ENCODE measurements around the gene ZNF892. TPM values are rescaled to one million over a fixed set of nuclear protein-coding genes. Genes with fewer than 3 reads are reported as not detected.

Gene ZNF892
- 3.4 and 7.1 TPM in 2 replicates for total RNA-seq

DNA sequence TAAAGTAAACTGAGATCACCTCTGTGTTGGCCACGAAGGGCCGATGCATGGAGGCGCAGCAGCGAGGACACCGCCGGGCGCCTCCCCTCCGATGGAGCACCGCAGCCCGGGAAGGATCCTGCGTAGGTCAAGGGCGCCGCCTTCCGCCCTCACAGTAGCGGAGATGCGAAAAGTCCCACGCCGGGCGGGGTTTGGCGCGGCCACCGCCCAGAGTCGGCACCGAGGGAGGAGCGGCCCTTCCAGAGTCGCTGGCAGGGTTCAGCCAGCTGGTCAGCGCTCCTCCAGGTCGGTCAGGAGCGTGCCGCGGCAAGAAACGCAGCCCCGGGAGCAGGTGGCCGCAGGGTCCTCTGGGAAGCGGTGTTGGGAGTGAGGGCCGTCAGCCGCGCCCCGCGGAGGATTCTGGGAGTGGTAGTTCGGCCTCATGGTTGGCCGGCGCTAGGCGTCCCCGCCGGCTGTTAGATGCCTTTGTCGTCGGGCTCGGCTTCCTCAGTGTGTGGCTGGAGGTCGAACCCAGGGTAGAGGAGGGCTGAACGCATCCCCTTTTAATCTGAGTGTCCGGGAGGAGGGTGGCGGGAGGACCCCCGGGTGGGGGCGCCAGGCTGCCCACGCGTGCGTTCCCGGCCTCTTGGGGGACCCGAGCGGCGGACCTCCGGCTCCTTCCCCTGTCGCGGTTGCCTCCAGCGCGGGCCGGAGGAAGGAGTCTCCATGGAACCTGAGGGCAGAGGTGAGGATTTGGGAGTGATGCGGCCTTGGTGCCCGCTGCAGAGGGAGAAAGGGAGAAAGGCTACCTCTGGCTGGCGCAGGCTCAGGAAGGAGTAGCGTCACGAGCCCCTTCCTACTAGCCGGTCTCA lies at the start of gene ZNF892:
Gene ZNF892, plus strand, starts transcription at position 411 of the 851 bp plus-strand sequence. Its CDS starts 295 bp downstream, at position 706.
- H3K4me3 ChIP-seq (ENCODE audit: low read depth, low read length) = peak within 1 kb of the TSS; percentile 69
- peak; percentile 36 for DNase-seq (ENCODE audit: low read depth)
- TF ChIP-seq, protein P1, sequence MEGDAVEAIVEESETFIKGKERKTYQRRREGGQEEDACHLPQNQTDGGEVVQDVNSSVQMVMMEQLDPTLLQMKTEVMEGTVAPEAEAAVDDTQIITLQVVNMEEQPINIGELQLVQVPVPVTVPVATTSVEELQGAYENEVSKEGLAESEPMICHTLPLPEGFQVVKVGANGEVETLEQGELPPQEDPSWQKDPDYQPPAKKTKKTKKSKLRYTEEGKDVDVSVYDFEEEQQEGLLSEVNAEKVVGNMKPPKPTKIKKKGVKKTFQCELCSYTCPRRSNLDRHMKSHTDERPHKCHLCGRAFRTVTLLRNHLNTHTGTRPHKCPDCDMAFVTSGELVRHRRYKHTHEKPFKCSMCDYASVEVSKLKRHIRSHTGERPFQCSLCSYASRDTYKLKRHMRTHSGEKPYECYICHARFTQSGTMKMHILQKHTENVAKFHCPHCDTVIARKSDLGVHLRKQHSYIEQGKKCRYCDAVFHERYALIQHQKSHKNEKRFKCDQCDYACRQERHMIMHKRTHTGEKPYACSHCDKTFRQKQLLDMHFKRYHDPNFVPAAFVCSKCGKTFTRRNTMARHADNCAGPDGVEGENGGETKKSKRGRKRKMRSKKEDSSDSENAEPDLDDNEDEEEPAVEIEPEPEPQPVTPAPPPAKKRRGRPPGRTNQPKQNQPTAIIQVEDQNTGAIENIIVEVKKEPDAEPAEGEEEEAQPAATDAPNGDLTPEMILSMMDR (conservative IDR thresholded peaks at IDR 0.05; ENCODE audit: low read depth, low read length) = peak; percentile 43

DNA sequence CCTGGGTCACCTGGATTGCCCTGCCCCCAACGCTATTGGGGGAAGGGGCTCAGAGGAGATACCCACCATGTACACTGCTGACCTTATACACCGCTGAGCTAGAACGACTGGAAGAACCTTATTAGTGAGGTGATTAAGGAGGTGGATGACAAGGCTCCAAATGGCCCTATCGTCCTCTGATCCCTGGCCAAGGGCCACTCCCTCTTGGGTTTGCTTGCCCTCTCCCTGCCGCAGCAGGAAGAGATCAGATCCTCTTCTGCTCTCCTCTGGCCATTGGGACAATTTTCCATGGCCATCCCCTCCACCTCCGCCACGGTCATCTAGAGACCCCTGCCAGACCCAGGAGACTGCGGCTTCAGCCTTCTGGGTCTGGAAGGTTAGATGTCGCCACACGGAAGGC lies 48.9 kb upstream of the ZNF892 start:
- DNase-seq (ENCODE audit: low read depth) = no peak
- TF ChIP-seq, protein P1 (conservative IDR thresholded peaks at IDR 0.05; ENCODE audit: low read depth, low read length) = no peak
- H3K4me3 ChIP-seq (ENCODE audit: low read depth, low read length) = peak overlapping the region; percentile 68

DNA sequence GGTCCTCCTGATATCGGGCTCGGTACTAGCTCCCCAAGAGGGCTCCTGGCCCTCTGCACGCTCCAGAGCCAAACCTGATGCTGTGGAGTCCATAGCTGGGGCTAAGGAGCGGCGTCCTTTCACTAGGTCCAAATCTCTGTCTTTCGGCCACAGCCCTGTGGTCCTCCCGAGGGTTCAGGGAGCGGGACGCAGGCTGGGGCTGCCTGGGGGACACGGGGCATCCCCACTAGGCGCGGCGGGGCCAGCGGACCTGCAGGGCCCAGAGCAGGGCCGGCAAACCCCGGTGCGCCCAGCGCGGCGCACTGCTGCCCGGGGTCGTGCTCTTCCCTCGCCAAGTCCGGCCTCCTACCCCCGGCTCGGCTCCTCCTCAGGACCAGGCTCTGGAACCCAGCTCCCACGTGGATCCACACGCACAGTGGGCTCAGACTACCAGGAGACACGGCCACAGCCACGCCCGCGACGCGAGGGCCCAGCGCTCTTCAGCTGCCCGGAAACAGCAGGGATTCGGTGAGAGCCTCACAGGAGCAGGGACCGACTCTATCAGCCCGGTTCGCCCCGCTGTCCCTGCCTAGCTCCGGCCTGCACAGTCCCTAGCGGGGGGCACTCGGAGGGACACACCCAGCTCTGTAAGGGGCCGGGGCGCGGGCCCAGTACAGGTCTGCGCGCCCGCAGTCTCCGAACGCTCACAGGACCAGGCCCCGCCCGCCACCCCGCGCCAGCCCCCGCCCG lies 48.3 kb upstream of the ZNF892 start:
- peak overlapping the region; percentile 68 for H3K4me3 ChIP-seq (ENCODE audit: low read depth, low read length)
- TF ChIP-seq, protein P1 (conservative IDR thresholded peaks at IDR 0.05; ENCODE audit: low read depth, low read length) = no peak
- no peak for DNase-seq (ENCODE audit: low read depth)

DNA sequence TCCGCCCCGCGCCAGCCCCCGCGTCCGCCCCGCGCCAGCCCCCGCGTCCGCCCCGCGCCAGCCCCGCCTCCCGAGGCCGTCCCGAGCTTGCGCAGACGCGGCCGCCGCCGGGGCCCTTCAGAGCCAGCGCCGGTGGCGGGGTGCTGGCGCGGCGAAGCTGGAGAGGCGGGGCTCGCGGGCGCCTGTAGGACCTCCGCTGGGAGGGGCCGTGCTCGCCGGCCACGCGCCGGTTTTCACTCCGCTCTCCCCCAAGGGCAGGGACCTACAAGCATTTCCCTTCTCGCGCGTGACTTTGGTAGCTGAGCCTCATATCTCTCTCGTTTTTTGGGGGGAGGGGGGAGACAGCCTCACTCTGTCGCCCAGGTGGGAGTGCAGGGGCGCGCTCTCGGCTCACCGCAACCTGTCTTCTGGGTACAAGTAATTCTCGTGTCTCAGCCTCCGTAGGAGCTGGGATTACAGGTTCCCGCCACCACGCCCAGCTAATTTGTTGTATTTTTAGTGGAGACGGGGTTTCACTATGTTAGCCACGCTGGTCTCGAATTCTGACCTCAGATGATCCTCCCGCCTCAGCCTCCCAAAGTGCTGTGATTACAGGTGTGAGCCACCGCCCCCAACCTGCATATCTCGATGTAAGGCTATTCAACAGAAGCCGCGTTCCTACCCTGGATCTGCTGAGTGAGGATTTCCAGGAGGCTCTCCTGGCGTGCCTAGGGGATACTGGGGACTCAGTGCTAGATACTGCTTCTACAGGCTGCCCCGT lies 47.5 kb upstream of the ZNF892 start, which contains the start of gene ZNF514:
Gene ZNF514, minus strand, starts transcription at position 159 of the 760 bp plus-strand sequence. CDS start 6,595 bp downstream, outside the sequence.
- TF ChIP-seq, protein P1 (conservative IDR thresholded peaks at IDR 0.05; ENCODE audit: low read depth, low read length) = no peak
- H3K4me3 ChIP-seq (ENCODE audit: low read depth, low read length) = peak within 1 kb of the TSS; percentile 68
- DNase-seq (ENCODE audit: low read depth) = no peak

DNA sequence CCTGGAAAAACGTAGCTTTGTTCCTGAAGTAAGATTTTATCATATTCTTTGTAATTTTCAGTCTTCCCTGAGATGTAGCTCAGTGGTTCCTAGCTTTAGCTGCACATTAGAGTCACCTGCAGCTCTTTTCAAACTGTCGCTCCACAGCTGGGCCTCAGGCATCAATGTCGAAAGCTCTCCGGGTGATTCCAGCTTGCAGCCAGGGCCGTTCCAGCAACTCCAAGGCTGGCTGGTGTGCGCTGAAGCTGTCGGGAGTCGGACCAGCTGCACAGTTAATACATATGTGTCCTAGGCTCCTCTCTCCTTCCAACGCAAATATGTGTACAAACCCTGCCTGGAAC lies 42.3 kb upstream of the ZNF892 start:
- no peak for DNase-seq (ENCODE audit: low read depth)
- H3K4me3 ChIP-seq (ENCODE audit: low read depth, low read length) = peak overlapping the region; percentile 86
- TF ChIP-seq, protein P1 (conservative IDR thresholded peaks at IDR 0.05; ENCODE audit: low read depth, low read length) = no peak

DNA sequence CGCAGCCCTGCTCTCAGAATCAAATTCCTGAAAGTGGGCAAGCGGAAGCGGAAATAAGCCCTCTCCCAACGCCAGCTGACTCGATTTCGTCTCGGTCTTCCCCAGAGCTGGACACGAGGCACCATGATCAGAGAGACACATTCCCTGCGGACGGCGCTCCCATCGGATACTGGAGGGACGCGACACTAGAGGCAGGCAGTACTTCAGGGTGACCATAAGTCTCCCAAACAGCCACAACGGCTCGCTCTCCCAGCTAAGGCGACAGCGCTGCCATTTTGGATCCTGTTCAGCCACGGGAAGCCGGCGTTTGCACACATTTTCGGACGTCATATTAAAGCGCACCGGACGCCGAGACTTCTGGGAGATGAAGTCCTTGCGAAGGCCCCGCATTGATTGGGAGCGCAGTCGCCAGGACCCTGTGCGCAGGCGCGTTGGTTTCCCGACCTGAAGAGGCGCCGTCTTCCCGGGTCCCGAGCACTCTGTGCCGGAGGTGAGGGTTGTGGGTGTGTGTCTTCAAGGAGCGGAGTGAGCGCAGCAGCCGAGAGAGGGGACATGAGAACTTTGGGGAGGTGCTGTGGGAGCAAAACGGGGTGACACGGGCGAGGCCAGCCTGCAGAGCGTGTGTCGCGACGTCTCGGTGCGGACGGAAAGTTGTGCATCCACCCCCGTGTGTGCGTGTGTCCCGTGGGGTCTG lies 41.8 kb upstream of the ZNF892 start, which contains the start of gene ZNF2:
Gene ZNF2, plus strand, starts transcription at position 439 of the 694 bp plus-strand sequence. CDS start 10,418 bp downstream, outside the sequence.
- peak; percentile 85 for DNase-seq (ENCODE audit: low read depth)
- H3K4me3 ChIP-seq (ENCODE audit: low read depth, low read length) = peak within 1 kb of the TSS; percentile 86
- TF ChIP-seq, protein P1 (conservative IDR thresholded peaks at IDR 0.05; ENCODE audit: low read depth, low read length) = no peak
